NCI-H345 treated with DMSO at 0.1 percent for 48 hours (cell line): ENCODE data around the gene WAPL.

Experiments used
- DNase-seq: peaks from one replicate; lab custom pipeline; 2025; ENCODE audit not compliant: unreplicated experiment; lab: John Stamatoyannopoulos, UW

Gene WAPL

GRCh38 chr10:86461963-86462804 lies 59.4 kb downstream of the WAPL start:
- no peak for DNase-seq

- DNase-seq = no peak
Observed at GRCh38 chr10:86451604-86451960, 70.0 kb downstream of the WAPL start.

- DNase-seq = no peak
Observed at GRCh38 chr10:86450806-86451603, 70.6 kb downstream of the WAPL start.

- DNase-seq = no peak
Observed at GRCh38 chr10:86449926-86450558, 71.5 kb downstream of the WAPL start.

GRCh38 chr10:86447432-86447831 lies 74.2 kb downstream of the WAPL start:
- no peak for DNase-seq

GRCh38 chr10:86446987-86447386 lies 74.6 kb downstream of the WAPL start:
- no peak for DNase-seq

- DNase-seq = no peak
Observed at GRCh38 chr10:86446440-86446839, 75.2 kb downstream of the WAPL start.

GRCh38 chr10:86443936-86444335 lies 77.7 kb downstream of the WAPL start:
- no peak for DNase-seq

- DNase-seq = no peak
Observed at GRCh38 chr10:86443069-86443468, 78.5 kb downstream of the WAPL start.

GRCh38 chr10:86440874-86441843 lies 80.4 kb downstream of the WAPL start:
- DNase-seq = no peak

- no peak for DNase-seq
Observed at GRCh38 chr10:86439544-86439943, 82.0 kb downstream of the WAPL start.

GRCh38 chr10:86438091-86438749 lies 83.4 kb downstream of the WAPL start:
- DNase-seq = no peak

GRCh38 chr10:86437447-86437846 lies 84.1 kb downstream of the WAPL start:
- no peak for DNase-seq

GRCh38 chr10:86436963-86437362 lies 84.6 kb downstream of the WAPL start:
- DNase-seq = no peak

- DNase-seq = no peak
Observed at GRCh38 chr10:86434656-86435055, 86.9 kb downstream of the WAPL start.

- no peak for DNase-seq
Observed at GRCh38 chr10:86423739-86424138, 97.9 kb downstream of the WAPL start.

- DNase-seq = no peak
Observed at GRCh38 chr10:86419101-86419500, 102.5 kb downstream of the WAPL start.

- DNase-seq = no peak
Observed at GRCh38 chr10:86415583-86415982, 106.0 kb downstream of the WAPL start.

- DNase-seq = no peak
Observed at GRCh38 chr10:86415116-86415515, 106.5 kb downstream of the WAPL start.

GRCh38 chr10:86413046-86413728 lies 108.4 kb downstream of the WAPL start:
- DNase-seq = no peak
